Stimulated activated CD4-positive, alpha-beta T cell treated with anti-CD3 and anti-CD28 coated beads, TNF-alpha, amount 100 ng/mL, for 48 hours (primary cell): ENCODE data around the gene CNN3.

Experiments used
- DNase-seq, 3 donors: peaks; one replicate each; pipeline ENCODE4 v3.0.0-alpha.2; 2020; ENCODE audit warnings: low read depth in 3 of 3

CNN3 gene

DNA sequence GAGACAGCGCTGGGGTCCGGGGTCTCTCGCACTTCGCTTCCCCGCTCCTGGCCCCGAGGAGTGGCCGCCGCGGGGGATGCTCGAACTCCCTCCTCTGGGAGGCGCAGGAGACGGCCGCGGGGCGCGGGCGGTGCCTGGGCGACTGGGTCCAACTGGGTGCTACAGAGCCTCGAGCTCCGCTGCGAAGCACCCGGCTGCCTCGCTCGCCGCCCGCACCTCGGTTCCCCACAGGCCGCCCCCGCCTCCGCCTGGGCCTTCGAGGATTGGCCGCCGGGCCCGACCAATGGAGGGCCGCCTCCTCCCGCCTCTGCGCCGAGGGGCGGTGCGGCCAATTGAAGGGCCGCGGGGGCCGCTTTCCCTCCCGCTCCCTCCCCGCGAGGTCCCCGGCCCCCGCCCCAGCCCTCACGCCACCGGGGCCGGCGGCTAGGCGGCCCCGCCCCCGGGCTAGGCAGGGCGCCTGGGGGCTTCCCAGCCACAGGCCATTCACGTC, at the start of gene CNN3:
TSS of gene CNN3 (minus strand) at position 196 of the 490 bp plus-strand sequence. CDS start 216 bp downstream, outside the sequence.
- peak; percentile 34 to 59 (median 41) for DNase-seq

DNA sequence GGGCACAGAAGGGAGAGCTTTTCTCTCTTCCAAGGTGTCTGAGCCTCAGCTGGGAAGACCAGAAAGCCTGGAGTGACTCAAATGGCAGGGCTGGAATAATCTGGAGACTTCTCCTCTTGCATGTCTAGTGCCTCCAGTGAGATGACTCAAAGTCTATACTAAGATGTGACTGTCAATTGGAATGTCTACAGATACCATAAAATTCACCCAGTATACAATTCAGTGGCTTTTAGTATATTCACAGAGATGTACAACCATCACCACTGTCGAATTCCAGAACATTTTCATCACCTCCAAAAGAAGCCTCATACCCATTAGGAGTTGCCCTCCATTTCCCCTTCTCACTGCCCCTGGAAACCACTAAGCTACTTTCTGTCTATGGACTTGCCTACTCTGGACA, 47.9 kb upstream of the CNN3 start:
- DNase-seq = no peak

DNA sequence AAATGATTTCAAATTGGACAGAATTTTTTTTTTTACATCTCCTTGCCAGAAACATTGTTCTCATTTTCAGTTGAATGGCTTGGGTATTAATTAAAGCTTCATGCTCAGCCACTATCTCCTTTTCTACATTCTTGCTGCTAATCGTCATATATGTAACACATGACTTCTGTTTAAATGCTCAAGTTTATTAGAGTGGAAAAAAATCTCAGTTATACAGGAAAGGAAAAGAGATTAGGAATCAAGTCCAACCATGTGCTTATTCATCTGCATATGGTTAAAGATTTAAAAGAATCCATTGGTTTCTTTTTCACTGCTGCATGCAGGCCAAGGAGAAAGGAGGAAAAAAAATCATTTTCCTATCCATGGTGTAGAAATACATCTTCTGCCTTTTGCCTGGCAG, 47.3 kb upstream of the CNN3 start:
- no peak for DNase-seq

DNA sequence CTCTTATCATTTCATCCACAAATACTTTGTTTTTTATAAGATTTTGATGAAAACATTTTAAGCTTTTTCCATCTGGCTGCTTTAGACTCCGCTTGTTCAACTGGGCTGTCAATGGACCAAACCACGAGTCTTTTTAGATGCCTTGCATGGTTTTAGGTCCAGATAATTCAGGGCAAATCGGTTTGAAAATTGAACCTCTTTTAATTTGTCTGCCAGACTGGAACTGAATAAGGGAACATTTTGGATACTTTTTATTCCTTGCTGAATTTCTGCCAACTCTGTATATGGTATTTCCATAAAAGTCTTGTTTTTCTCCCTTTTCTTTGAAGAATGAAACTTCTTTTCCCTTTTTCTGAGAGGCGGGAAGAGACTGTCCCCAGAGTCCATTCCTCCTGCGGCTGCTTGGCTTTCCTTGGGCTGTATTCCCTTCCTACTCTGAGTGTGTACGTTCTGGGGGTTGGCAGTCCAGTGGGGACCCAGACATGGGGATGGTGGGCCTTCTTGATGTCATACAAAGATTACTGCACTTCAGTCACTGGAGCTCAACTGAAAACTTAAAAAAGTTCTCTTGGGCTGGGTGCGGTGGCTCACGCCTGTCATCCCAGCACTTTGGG, 46.5 kb upstream of the CNN3 start:
- no peak for DNase-seq

DNA sequence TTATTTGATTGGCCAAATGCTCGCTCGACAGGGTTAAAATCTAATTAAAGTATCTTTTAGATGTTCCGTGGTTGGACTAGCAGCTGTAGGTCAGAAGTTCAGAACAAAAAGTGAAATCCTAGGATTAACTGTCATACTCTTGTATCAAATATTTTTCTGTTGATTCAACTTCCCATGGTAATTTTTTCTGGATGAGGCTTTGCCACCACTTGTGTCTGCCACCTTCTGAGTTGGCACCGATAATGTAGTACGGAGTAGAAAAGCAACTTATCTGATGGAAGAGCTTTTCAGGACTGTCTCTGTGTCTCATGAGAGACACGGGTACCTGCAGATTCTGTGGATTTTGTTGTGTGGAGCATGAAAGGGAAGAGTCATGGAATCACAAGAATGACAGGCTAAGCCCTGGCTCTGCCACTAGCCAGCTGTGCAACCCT, 44.6 kb upstream of the CNN3 start:
- no peak for DNase-seq

DNA sequence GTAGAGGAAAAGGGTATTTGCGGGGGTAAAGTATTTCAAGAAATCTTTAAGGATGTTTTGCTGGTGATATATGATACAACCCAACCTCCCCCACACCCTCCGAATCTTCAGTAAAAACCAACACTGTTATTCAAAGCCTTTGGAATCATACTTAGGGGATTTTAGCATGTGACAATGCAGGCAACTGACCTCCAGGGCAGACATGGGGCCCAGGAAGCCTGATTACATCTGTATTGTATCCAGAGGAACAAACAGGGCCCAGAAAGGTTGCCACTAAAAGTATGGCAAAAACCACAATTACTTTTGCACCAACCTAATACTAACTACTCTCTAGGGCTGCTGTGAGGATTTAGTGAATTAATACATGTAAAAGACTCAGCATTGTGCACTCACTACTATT, 43.9 kb upstream of the CNN3 start:
- DNase-seq = no peak

DNA sequence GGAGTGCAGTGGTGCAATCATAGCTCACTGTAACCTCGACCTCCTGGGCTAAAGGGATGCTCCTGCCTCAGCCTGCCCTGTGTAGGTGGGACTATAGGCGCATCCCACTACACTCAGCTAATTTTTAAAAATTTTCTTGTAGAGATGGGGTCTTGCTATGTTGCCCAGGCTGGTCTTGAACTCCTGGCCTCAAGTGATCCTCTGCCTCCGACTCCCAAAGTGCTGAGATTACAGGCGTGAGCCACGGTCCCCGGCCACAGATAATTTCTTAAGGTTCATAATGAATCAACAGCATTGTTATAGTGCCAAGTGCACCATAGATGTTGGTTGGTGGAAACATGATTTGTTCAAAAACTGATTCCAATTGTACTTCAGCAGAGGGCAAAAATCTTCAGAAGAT, 42.2 kb upstream of the CNN3 start:
- no peak for DNase-seq

DNA sequence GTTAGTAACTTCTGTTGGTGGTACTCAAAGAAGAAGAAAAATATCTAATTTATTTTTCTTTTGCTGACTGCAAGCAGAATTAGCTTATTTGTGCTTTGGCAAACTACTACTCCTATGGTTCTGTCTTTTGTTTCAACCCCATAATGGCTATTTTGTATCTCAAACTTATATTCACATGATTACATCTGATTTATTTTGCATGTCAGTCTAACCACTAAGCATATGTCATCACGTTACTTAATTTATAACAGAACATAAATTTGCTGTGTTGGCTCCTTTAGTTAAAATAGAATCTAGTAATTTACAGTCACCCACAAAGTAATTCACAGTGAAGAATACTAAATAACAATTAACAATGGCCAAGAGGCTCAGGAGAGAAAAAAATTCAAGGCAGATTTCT, 39.1 kb upstream of the CNN3 start:
- DNase-seq = no peak

DNA sequence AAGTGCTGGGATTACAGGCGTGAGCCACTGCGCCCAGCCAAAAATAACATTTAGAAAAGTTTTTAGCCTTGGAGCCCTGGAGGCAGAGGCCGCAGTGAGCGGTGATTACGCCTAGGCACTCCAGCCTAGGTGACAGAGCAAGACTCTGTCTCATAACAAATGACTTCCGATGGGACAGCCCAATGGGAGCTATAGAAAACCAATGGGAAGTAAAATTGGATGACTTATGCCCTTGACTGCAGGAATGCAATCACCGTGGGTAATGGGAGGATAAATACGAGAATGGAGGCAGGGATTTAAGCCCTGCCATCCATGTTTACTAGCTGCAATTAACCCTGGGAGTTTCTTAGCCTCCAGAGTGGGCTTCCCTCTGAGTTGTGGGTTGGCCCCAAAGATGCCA, 37.0 kb upstream of the CNN3 start:
- no peak for DNase-seq

DNA sequence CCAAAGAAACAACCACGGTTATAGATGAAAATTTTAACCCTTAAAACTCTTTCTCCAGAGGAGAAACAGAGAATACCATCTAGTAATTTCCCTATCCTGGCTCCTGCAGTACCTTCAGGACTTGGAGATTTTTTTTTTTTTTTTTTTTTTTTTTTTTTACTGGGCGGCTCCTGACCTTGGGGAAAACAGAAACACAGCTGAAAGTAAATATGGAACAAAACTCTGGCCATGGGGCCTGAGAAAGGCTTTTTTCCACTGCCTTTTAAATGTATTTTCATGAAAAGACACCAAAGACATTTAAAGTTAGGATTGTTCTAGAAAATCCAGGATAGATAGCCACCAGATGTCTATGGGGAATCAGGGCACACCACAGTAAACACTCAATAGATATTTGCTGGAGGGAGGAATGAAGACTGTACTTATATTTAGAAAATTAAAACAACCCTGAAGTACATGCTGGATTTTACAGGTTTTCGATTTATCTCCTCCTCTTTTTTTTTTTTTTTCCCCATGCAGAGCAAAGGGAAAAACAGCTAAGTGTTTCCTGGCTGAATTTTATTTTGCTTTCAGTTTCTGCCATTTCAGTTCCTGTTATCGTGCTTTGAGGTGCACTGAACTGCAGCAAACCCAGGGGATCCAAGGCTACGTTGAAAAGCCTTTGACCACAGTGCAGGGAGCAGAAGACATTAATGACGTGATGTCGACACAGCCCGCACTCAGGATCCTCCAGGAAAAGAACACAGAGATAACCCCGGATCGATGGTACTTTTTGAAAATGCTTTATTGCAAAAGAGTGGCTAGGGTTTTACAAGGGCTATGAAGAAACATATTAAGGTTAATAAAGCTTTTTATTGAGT, 35.7 kb upstream of the CNN3 start:
- peak in 2 of 3 donors; percentile 3 to 6 for DNase-seq

DNA sequence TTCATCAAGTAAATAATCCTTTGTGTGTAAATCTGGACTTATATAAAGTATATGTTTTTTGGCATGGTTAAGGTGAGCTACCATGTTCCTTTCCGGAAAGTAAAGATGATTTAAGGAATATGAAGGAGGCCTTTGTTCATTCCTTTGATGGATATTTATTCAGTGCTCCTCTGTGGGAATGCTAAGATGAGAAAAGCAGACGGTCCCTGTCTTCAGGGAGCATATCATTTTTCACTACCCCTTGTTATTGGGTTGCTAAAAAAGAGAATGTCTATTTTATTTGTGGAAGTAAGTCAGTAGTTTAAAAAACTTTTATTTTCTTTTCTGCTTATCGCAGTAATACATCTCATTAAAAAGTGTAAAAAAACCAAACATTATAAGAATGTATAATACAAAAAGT, 35.1 kb upstream of the CNN3 start:
- DNase-seq = no peak

DNA sequence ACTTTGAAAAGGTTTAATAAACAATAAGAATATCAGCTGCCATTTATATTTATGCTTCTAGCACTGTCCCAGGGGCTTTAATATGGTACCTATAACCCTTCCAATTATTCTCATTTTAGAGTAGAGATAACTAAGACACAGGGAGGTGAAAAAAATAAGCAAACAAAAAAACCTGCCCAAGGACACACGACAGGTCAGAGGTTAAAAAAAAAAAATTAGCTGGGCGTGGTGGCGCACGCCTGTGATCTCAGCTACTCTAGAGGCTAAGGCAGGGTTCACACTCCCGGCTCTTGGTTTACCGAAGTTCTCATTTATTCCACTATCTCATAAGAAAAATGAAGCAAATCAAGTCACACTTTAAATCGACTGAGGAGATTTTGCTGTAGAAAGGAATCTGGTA, 34.7 kb upstream of the CNN3 start:
- no peak for DNase-seq

DNA sequence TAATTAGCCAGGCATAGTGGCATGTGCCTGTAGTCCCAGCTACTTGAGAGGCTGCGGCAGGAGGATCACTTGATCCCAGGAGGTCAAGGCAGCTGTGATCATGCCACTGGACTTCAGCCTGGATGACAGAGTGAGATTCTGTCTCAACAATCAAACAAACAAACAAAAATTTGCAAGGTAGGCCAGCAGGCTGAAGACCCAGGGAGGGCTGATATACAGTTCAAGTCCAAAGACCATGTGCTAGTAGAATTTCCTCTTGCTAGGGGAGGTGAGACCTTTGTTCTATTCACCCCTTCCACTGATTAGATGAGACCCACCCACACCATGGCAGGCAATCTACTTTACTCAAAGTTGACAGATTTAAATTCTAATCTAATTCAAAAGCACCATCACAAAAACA, 31.2 kb upstream of the CNN3 start:
- no peak for DNase-seq

DNA sequence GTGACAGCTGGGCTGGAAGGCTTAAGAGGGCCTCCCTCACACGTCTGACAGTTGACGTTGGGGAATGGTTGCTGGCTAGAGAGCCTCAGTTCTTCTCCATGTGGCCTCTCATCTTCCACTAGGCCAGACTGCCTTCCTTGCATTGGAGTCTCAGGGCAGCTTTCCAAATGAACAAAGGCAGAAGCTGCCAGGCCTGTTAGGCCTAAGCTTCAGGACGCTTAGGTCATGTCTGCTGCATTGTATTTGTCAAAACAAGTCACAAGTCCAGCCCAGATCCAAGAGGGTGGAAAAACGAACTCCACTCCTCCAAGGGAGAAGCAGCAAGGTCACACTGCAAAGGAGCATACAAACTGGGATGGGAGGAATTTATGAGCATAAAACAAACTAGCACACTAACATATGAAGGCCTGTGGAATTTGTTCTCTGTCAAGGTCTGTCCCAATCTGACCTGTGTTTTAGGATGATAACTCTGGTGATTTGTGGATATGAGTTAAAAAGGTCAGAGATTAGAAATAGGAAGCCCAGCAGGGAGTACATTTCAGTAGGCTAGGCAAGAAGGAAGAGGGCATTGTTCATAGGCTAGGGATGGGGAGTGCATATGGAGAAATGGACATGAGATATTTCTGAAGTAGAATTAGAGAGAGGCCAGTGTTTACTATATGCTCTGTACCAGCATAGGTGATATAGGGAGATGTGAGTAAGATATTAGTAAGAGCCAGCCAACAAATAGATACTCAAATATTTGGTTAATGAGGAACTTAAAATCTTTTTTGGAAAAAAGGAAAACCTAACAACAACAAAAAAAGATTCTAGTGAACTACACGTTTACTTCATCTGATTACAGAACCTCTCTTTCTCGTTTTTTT, 29.1 kb upstream of the CNN3 start:
- no peak for DNase-seq

DNA sequence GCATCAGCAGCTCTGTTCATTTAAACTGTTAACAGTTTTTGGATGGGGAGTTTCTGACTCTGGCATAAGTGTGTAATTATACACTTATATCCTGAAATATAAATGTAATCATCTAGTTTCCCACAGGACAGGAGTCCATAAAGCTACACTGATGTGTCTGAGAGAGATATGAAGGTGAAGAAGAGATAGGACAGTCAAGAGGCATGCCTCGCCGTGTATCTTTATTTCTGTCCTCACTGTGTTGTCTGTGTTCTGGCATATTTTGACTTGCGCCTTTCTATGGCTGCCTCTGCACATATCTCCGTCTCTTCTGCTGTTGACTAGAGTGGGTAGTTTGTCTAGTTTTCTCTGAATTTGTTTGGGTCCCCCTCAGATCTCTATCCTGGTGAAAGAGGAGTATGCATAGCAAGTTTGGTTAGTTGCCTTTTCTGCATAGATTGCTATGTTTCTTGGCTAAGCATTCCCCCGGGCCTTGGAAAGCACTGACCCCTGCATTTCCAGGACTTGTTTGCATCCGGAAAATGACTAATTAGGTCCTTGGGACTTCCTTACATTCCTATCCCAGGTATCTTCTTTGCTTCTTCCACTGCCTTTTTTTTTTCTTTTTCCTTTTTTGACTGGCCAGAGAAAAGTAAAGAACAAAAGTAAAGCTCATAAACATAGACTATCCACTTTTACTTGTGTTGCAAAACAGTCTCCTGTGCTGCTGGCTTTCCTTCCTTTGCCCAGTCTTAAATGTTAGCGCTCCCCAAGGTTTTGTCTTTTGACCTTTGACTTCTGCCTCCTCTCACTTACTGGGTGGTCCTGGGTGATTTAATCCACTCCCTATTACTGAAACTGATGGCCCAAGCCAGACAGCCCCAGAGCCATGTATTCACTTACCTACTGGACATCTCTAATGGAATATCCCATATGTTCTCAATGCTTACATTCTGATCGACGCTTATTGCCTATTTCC, 27.6 kb upstream of the CNN3 start:
- no peak for DNase-seq

DNA sequence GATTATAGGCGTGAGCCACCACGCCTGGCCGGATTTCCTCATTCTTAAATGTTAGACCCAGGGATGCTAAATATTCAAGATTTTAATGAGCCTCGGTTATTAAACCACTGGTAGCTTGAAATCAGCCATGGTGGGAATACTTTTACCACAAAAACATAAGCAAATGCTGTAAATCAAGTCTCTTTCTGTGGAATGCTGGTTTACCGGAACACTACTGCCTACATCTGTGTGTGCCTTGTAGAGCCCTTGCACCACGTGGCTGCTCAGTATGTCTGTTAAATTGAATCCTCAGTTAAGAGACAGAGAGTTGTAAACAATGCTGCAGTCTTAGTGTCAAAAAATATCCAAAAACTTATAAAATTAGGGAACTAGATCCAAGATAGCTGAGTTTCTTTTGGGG, 26.8 kb upstream of the CNN3 start:
- no peak for DNase-seq

DNA sequence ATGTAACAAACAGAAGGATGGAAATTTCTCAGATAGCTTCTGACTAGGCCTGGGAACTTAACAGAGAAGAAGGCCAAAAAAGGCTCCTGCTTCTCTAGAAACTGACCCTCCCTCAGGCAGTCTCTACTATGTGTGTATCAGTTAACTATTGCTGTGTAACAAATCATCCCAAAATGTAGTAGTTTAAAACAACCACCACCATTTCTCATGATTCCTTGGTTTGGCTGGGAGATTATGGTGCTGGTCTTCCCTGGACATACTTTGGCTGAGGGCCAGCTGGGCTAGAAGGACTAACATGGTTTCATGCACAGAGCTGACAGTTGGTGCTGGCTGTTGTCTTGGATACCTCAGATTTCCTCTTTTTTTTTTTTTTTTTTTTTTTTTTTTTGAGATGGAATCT, 26.2 kb upstream of the CNN3 start:
- no peak for DNase-seq

DNA sequence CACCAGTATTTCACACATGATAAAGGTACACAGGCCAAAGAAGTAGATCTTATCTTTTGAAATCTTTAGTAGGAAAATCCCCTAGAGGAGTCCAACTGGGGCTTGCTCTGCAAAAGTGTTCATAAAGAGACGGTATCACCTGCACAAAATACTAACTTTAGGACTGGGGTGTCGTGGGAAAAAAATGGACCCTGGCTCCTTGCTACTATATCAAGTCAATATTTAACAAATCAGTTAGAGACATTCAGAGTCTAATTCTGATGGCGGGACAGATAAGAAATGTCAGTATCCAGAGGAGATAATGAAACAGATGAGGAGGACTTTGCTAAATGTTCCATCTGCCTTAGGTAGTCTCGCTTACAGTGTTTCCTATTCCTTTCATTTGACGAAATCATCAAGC, 25.6 kb upstream of the CNN3 start:
- DNase-seq = no peak

DNA sequence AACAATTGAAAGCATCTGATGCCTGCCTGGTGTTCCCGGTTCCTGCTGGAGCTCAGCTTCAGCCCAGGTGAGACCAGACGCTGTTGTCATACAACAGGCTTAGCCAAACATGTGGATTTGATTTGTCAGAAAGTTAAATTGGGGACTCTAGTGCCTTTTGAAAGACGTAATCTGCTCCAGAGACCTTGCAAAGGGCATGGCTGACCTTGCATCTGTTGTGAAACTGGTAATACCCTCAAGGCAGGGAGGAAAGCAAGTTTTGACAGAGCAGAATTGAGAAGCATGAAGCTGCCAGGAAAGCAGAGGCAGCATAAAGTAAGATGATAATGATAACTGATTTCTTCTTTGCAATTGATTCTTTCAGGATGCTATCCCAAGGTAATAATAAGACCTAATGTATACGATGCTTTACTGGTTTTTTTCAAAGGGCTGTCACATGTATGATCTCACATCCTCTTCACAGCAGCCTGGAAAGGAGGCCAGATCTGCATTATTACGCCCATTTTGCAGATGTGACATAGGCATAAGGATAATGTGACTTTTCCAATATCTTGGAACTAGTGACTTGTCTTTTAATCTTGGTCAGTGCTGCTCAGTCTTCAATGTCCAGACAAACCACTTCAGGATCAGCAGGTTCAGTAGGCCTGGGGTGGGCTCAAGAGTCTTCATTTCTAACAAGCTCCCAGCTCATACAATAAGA, 24.7 kb upstream of the CNN3 start:
- no peak for DNase-seq

DNA sequence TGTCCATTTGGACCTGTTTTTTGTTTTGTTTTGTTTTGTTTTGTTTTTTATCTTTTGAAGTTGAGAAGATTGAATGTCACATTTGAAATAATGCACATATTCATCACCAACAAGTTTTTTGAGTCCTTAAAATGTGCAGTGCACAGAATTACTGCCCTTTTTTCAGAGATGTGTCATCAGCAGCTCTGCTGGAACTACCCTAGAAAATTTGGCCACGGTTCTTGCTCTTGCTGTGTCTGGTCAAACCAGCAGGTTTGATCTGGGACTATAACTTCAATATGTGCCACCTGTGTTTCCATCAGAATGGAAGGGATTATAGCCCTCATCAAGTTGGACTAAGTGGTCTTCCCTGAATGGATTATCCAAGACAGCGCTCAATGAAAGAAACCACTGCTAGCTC, 24.1 kb upstream of the CNN3 start:
- no peak for DNase-seq
